GM12873 (cell line): ENCODE data around the gene ENPP5.

Experiments
- CTCF ChIP-seq: IDR thresholded peaks from 2 replicates; pipeline ENCODE4 v1.5.1; 2012; ENCODE audit warnings: low read depth, mild to moderate bottlenecking, moderate library complexity, low read length, control low read depth; ENCODE audit not compliant: insufficient read depth; ENCODE audit errors: missing control alignments

The ENPP5 gene

GRCh38 chr6:46129291-46129628 is 41.5 kb downstream of the ENPP5 start:
- no peak for TF ChIP-seq CTCF

DNA sequence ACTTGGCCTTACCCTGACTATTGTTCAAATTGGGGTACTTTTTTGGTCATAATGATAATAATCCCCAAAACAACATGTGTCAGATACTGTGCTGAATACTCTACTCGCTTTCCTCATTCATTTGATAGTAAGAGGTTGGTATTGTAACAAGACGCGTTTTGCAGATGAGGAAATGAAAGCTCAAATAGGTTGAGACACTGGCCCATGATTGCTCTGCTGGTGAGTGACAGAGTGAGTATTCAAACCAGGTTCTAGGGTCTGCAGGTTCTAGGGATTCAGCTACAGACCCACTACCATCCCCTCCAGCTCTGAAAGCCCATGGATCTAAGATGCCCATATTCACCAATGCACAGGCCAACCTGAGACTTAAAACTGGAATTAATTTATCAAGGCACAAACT is 42.3 kb downstream of the ENPP5 start:
- no peak for TF ChIP-seq CTCF

GRCh38 chr6:46118836-46119235 is 51.9 kb downstream of the ENPP5 start:
- no peak for TF ChIP-seq CTCF

GRCh38 chr6:46118157-46118556 is 52.6 kb downstream of the ENPP5 start:
- no peak for TF ChIP-seq CTCF

DNA sequence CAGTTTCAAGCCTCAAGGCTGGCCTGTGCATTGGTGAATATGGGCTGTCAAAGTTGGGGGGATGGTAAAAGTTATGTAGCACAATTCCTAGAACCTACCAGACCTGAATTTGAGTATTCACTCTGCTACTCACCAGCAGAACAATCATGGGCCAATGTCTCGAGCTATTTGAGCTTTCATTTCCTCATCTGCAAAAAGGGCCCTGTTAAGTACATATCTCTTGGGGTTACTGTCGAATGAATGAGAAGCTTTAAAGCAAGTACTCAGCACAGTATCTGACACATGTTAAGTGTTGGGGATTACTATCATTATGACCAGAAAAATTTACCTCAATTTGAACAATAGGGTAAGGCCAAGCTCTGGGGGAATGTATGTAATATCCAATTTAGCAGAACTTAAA is 54.5 kb downstream of the ENPP5 start:
- TF ChIP-seq CTCF: no peak

GRCh38 chr6:46115634-46116033 is 55.1 kb downstream of the ENPP5 start:
- no peak for TF ChIP-seq CTCF

- TF ChIP-seq CTCF: no peak
Measured at GRCh38 chr6:46113370-46113769, 57.4 kb downstream of the ENPP5 start.
